Mononuclear cell (primary cell): Measurements from ENCODE around the gene GAPVD1. TPM values are rescaled to one million over a fixed set of nuclear protein-coding genes. Genes with fewer than 3 reads are reported as not detected.
"Not testable (repeated sequence)": the region's sequence is repeated elsewhere in the genome, so short reads cannot be mapped to it uniquely, and the experiment has no call there.

Source experiments
- H3K27me3 ChIP-seq: 2 replicates; pipeline ENCODE4 v1.6.0; 2011; ENCODE audit warnings: low read length, control low read depth; ENCODE audit not compliant: insufficient read depth
- H3K4me1 ChIP-seq: 2 replicates; pipeline ENCODE4 v1.5.1; 2011; ENCODE audit warnings: mild to moderate bottlenecking, low read length, control low read depth; ENCODE audit not compliant: insufficient read depth
- H3K4me3 ChIP-seq: 2 replicates; pipeline ENCODE4 v1.5.1; 2011; ENCODE audit warnings: mild to moderate bottlenecking, low read length, moderate library complexity
- H3K9me3 ChIP-seq: 2 replicates; pipeline ENCODE4 v1.5.1; 2011; ENCODE audit warnings: low read depth, mild to moderate bottlenecking, control low read depth, low read length
- total RNA-seq: library from RNA; depleted of rRNA; stranded (reverse); fragments of >200 nt; gene quantifications from one replicate; pipeline ENCODE4 v1.2.3, GENCODE V29; 2012

Gene GAPVD1
- total RNA-seq, 1 donor: 105 TPM

DNA sequence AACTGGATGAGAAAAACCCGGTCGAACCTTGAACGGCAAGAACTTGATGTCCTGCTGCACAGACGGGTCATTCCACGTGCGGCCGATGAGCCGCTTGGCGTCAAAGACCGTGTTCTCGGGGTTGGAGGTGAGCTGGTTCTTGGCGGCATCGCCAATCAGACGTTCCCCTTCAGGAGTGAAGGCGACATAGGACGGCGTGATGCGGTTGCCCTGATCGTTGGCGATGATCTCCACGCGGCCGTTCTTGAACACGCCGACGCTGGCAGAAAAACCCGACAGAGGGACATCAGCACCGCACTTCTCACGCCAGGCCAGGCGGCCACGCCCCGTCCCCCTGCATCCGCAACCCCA is 21.0 kb upstream of the GAPVD1 start:
- peaks cover 59% of the 10 kb centered on the region for H3K4me1 ChIP-seq
- H3K27me3 ChIP-seq: no peaks in the 10 kb centered on the region
- peak overlapping the region; percentile 89 for H3K4me3 ChIP-seq
- no peaks in the 10 kb centered on the region for H3K9me3 ChIP-seq

DNA sequence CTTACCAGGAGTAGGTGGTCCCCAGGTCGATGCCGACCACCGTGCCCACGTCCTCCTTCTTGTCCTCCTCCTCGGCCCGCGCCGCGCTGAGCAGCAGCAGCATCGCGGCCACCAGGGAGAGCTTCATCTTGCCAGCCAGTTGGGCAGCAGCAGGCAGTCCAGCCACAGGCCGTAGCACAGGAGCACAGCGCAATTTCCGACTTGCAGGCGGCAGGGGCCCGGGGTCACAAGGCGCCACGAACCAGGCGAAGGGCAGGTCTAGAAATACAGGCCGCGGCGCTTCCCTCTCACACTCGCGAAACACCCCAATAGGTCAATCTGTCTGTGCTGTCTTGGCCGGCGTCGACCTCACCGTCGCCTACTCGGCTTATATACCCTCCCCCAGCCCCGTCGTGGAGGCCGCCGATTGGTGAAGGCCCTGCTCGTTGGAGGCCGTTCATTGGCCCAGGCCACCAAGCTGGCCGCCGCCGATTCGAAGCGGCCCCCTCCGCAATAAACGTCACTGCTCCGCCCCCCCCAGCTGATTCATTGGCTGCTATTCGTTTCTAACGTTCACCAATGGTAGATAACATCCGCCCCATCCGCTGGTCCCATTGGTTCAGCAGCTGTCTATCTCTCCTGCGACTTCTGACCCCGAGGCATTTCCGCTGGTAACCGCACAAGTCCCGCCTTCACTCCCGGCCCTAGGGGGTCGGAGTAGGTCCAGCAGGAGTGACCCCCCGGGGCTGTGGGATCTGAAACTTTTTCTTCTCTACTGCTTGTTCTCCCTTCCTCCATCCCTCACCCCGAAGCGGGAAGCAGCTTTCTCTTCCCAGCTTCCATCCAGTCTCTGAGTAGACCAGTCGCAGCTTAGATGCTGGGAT is 20.4 kb upstream of the GAPVD1 start, which contains the start of gene HSPA5:
Gene HSPA5 (minus strand): TSS at position 344 of the 863 bp plus-strand sequence. CDS start 217 bp downstream, at position 127.
- Histone ChIP-seq H3K9me3 (no peaks in the 10 kb centered on the region), H3K4me1 (peaks cover 58% of the 10 kb centered on the region), H3K27me3 (no peaks in the 10 kb centered on the region), H3K4me3 (peak within 1 kb of the TSS; percentile 89)

GRCh38 chr9:125241863-125242739 is 19.5 kb upstream of the GAPVD1 start:
- H3K4me1 ChIP-seq: peaks cover 49% of the 10 kb centered on the region
- H3K9me3 ChIP-seq: no peaks in the 10 kb centered on the region
- H3K4me3 ChIP-seq: peak overlapping the region; percentile 89
- H3K27me3 ChIP-seq: no peaks in the 10 kb centered on the region

DNA sequence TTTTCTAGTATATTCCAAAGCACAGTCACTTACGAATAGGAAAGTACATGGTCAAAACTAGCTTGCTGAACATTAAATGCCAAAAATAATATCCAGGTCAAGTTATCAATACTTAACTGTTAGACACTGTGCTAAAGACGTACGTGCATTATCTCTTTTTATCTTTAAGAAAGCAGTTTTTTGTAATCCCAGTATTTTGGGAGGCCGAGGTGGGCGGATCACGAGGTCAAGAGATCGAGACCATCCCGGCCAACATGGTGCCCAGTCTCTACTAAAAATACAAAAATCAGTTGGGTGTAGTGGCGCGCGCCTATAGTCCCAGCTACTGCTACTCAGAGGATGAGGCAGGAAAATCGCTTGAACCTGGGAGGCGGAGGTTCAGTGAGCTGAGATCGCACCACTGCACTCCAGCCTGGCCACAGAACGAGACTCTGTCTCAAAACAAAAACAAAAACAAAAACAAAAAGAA is 17.8 kb upstream of the GAPVD1 start:
- H3K4me1 ChIP-seq: peaks cover 33% of the 10 kb centered on the region
- H3K27me3 ChIP-seq: no peaks in the 10 kb centered on the region
- no peaks in the 10 kb centered on the region for H3K9me3 ChIP-seq
- no peak overlapping the region for H3K4me3 ChIP-seq

GRCh38 chr9:125246261-125246667 is 15.4 kb upstream of the GAPVD1 start:
- Histone ChIP-seq H3K9me3 (no peaks in the 10 kb centered on the region), H3K4me1 (peaks cover 16% of the 10 kb centered on the region), H3K4me3 (no peak overlapping the region), H3K27me3 (no peaks in the 10 kb centered on the region)

- no peaks in the 10 kb centered on the region for H3K27me3 ChIP-seq
- no peak overlapping the region for H3K4me3 ChIP-seq
- no peaks in the 10 kb centered on the region for H3K9me3 ChIP-seq
- peaks cover 15% of the 10 kb centered on the region for H3K4me1 ChIP-seq
Measured at GRCh38 chr9:125254231-125254630, 7.4 kb upstream of the GAPVD1 start.

DNA sequence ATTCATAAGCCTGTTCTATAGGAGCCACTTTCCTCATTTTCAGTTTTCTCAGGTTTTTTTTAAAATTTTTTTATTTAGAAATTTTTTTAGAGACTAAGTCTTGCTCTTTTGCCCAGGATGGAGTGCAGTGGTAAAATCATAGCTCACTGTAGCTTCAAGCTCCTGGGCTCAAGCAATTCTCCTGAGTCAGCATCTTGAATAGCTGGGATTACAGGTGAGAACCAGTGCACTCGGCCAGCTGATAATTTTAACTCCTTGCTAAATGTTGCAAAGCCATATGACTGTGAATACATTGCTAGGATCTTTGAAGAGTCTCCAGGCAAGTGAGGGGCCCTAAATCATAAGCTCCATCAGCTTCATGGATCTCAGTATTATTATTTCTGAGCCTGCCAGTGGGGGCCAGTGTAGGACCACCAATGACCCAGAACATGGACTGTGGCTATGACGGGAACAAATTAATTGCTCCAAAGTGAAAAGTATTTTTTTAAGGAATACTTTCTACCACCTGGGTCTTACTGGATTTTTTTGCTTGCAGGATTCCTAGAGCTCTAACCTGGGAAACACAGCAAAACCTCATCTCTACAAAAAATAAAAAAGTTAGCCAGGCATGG is 5.7 kb upstream of the GAPVD1 start:
- Histone ChIP-seq H3K4me3 (no peak overlapping the region), H3K9me3 (no peaks in the 10 kb centered on the region), H3K27me3 (no peaks in the 10 kb centered on the region), H3K4me1 (peaks cover 32% of the 10 kb centered on the region)

- no peak overlapping the region for H3K4me3 ChIP-seq
- H3K4me1 ChIP-seq: peaks cover 50% of the 10 kb centered on the region
- no peaks in the 10 kb centered on the region for H3K27me3 ChIP-seq
- no peaks in the 10 kb centered on the region for H3K9me3 ChIP-seq
Measured at GRCh38 chr9:125258160-125258785, 3.4 kb upstream of the GAPVD1 start.

DNA sequence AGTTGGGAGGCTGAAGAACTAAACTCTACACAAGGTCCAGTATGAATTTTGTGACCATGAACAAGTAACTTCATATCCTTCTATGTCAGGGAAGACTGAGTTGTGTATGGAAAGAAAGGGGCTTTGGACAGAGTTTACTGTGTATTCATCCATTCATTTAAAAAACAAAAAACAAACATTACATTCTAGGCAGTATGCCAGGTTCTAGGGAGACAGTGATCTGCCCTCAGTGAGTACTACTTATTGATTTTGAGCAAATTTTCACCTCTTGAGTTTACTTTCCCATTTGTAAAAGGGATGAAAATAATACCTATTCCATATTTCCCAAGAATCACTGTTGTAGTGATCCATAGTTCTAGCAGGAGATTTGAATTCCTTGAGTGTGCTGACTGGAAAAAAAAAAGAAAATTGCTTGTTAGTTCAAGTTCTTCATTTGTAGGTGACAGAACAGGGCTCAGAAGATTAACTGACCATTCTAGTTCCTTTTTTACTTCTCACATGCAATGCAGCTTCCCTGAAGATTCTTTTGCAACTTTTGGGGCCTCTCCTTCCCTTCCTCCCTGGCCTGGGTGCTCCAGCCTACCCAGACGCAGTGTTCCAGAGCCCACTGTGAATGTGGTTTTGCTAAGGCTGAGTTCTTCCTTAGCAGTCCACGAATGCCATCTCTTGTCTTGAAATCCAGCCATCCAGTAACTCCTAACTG is 2.6 kb upstream of the GAPVD1 start:
- Histone ChIP-seq H3K27me3 (no peaks in the 10 kb centered on the region), H3K9me3 (no peaks in the 10 kb centered on the region), H3K4me3 (no peak overlapping the region), H3K4me1 (peaks cover 57% of the 10 kb centered on the region)

GRCh38 chr9:125260561-125260960 is 1.1 kb upstream of the GAPVD1 start:
- no peak overlapping the region for H3K4me3 ChIP-seq
- peaks cover 70% of the 10 kb centered on the region for H3K4me1 ChIP-seq
- H3K27me3 ChIP-seq: no peaks in the 10 kb centered on the region
- H3K9me3 ChIP-seq: no peaks in the 10 kb centered on the region

- Histone ChIP-seq H3K4me1 (peaks cover 70% of the 10 kb centered on the region), H3K4me3 (peak overlapping the region; percentile 95), H3K9me3 (no peaks in the 10 kb centered on the region), H3K27me3 (no peaks in the 10 kb centered on the region)
Measured at GRCh38 chr9:125262294-125262991, 817 bp downstream of the GAPVD1 start.

DNA sequence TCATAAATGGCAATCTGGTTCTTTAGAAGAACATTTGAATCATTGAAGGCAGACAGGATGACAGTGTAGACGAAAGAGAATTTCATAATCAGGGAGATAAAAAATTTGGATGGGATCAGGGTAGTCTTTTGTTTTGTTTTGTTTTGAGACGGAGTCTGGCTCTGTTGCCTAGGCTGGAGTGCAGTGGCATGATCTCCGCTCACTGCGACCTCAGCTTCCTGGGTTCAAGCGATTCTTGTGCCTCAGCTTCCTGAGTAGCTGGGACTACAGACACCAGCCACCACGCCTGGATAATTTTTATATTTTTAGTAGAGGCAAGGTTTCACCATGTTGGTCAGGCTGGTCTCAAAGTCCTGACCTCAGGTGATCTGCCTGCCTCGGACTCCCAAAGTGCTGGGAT is 2.4 kb downstream of the GAPVD1 start:
- peaks cover 56% of the 10 kb centered on the region for H3K4me1 ChIP-seq
- not testable (repeated sequence) for H3K27me3 ChIP-seq, H3K4me3 ChIP-seq, H3K9me3 ChIP-seq

- Histone ChIP-seq H3K4me3 (no peak overlapping the region), H3K4me1 (peaks cover 28% of the 10 kb centered on the region), H3K9me3 (no peaks in the 10 kb centered on the region), H3K27me3 (no peaks in the 10 kb centered on the region)
Measured at GRCh38 chr9:125268394-125269013, 6.9 kb downstream of the GAPVD1 start.
